CD4-positive, alpha-beta memory T cell (primary cell): Measurements from ENCODE around the gene CHI3L1. TPM values are rescaled to one million over a fixed set of nuclear protein-coding genes. Genes with fewer than 3 reads are reported as not detected.

Experiments
- CTCF ChIA-PET: fragments of 350-600 bp; sonication (Branson Sonifier 250); formaldehyde crosslinking; loops from one replicate; lab custom pipeline; 2021; ENCODE audit warnings: inconsistent platforms; ENCODE audit not compliant: partially characterized antibody; lab: Charles Lee
- POLR2A ChIA-PET: fragments of 350-600 bp; sonication (Branson Sonifier 250); formaldehyde crosslinking; loops from one replicate; lab custom pipeline; 2021; ENCODE audit not compliant: partially characterized antibody; lab: Charles Lee
- DNase-seq, 5 donors: peaks; one replicate each; pipeline versions ENCODE4 v3.0.0 to v3.0.0-alpha.2; 2020 to 2022; ENCODE audit warnings: mixed read lengths in 1 of 5
- H3K27ac ChIP-seq: one replicate; pipeline ENCODE4 v1.7.0; 2013; ENCODE audit warnings: low read depth, low read length
- H3K27me3 ChIP-seq: 2 replicates; pipeline ENCODE4 v1.7.0; 2013; ENCODE audit warnings: mild to moderate bottlenecking, low read length, moderate library complexity; ENCODE audit not compliant: insufficient read depth
- H3K36me3 ChIP-seq: 2 replicates; pipeline ENCODE4 v1.7.0; 2013; ENCODE audit warnings: mild to moderate bottlenecking, low read length, moderate library complexity; ENCODE audit not compliant: insufficient read depth
- H3K4me1 ChIP-seq: 2 replicates; pipeline ENCODE4 v1.7.0; 2013; ENCODE audit warnings: mild to moderate bottlenecking, low read length, moderate library complexity; ENCODE audit not compliant: insufficient read depth
- H3K4me3 ChIP-seq, 2 donors: one replicate each; pipeline ENCODE4 v1.7.0; 2013; ENCODE audit warnings: low read length in 2 of 2, mild to moderate bottlenecking in 1 of 2
- H3K9me3 ChIP-seq, 2 donors: one replicate each; pipeline ENCODE4 v1.7.0; 2013; ENCODE audit warnings: low read length in 2 of 2, control low read depth in 1 of 2; ENCODE audit not compliant: control insufficient read depth in 1 of 2
- H3K27ac Mint-ChIP-seq, 7 donors: one replicate each; pipeline ENCODE4 v1.8.0; 2020 to 2021; ENCODE audit warnings: mixed read lengths in 7 of 7, mild to moderate bottlenecking in 6 of 7, inconsistent platforms in 3 of 7, moderate library complexity in 3 of 7
- H3K27me3 Mint-ChIP-seq, 2 donors: one replicate each; pipeline ENCODE4 v1.8.0; 2020 to 2021; ENCODE audit warnings: mixed read lengths in 2 of 2
- H3K36me3 Mint-ChIP-seq, 2 donors: one replicate each; pipeline ENCODE4 v1.8.0; 2020 to 2021; ENCODE audit warnings: mixed read lengths in 2 of 2, inconsistent platforms in 1 of 2, mild to moderate bottlenecking in 1 of 2
- H3K4me1 Mint-ChIP-seq, 4 donors: one replicate each; pipeline ENCODE4 v1.8.0; 2020 to 2021; ENCODE audit warnings: mixed read lengths in 4 of 4, mild to moderate bottlenecking in 1 of 4
- H3K4me3 Mint-ChIP-seq, 8 donors: one replicate each; pipeline ENCODE4 v1.8.0; 2020 to 2021; ENCODE audit warnings: mixed read lengths in 8 of 8, mild to moderate bottlenecking in 7 of 8, moderate library complexity in 6 of 8, inconsistent platforms in 3 of 8
- H3K9me3 Mint-ChIP-seq, 8 donors: one replicate each; pipeline ENCODE4 v1.8.0; 2020 to 2021; ENCODE audit warnings: mixed read lengths in 8 of 8, mild to moderate bottlenecking in 5 of 8, inconsistent platforms in 3 of 8, moderate library complexity in 1 of 8
- intact Hi-C: fragments of 100-400 bp; cut with micrococcal nuclease; formaldehyde crosslinking; loops from one replicate; pipeline ENCODE4 v1.15.1; 2023
- polyA plus RNA-seq, 2 donors: library from polyadenylated mRNA; unstranded; fragments of 300-500 nt; fragmentation: Illumina TruSeq; gene quantifications; one replicate each; pipeline ENCODE4 v1.2.3, GENCODE V29; 2021
- total RNA-seq, 2 experiments: library from RNA; stranded (reverse); gene quantifications; one replicate each; pipeline ENCODE4 v1.2.3, GENCODE V29; 2021

The CHI3L1 gene
- total and polyA plus RNA-seq, 4 experiments from 2014 or later, result 5.2 to 5.7 TPM; not detected in 2

DNA sequence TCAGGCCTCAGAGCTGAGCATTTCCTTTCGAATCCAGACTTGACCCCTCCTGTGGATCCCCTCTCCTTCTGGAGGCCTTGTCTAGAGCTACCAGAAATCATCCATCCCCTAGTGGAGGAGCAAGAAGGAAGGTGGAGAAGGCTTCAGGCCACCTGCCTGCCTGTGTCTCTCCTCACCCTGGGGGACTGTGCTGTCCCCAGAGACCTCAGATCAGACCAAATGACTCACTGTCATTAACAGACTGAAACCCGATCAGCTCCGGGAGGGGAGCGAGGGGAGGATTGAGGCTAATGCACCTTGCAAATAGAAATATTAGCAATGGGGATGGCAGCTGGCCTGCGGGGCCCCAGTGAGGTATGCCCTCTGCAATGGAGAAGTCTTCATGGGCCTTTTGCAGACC lies 12.9 kb downstream of the CHI3L1 start:
- DNase-seq, result no peak
- no peak overlapping the region for H3K27ac ChIP-seq
- ChIA-PET POLR2A (no interaction called here), CTCF (interaction anchor here (1.0 to 3.5 kb wide), 4 partner anchors 8 to 134 kb away, joined by 3 to 20 read pairs (median 4); no protein-coding TSS in a partner anchor)
- H3K27me3 Mint-ChIP-seq, result peaks cover 2 to 8% of the 10 kb centered on the region in 2 donors
- no peak overlapping the region for H3K4me3 Mint-ChIP-seq
- H3K27ac Mint-ChIP-seq, result no peak overlapping the region
- no peak overlapping the region for H3K4me3 ChIP-seq
- intact Hi-C loops, result no loop called here
- no peaks in the 10 kb centered on the region for H3K9me3 Mint-ChIP-seq
- no peaks in the 10 kb centered on the region for H3K36me3 ChIP-seq
- H3K9me3 ChIP-seq, result no peaks in the 10 kb centered on the region
- no peaks in the 10 kb centered on the region for H3K4me1 Mint-ChIP-seq
- H3K36me3 Mint-ChIP-seq, result no peaks in the 10 kb centered on the region
- no peaks in the 10 kb centered on the region for H3K4me1 ChIP-seq
- no peaks in the 10 kb centered on the region for H3K27me3 ChIP-seq

DNA sequence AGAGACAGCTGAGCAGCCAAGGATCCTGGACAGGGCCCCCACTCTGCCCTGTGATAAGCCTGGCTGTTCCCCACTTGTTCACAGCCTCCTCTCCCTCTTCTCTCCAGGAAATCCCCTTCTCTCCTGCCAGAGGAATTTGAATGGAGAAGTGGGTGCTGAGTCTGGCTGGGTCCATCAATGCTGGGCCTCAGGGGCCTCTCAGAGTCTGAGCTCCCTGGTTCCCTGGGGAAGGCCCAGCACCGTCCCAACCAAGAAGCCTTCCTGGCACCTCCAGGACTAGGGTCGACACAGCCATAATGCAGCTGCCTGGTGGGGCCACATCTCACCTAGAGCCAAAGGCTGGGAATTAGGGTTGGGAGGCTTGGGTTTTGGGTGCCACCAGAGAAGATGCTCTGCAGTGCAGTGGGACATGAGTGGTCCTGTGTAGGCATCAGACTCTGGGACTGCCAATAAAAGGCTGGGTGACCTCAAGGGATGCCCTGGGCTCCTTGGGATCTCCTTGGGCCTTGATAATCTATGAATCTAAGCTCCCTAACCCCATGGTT lies 13.4 kb downstream of the CHI3L1 start:
- DNase-seq, result no peak

DNA sequence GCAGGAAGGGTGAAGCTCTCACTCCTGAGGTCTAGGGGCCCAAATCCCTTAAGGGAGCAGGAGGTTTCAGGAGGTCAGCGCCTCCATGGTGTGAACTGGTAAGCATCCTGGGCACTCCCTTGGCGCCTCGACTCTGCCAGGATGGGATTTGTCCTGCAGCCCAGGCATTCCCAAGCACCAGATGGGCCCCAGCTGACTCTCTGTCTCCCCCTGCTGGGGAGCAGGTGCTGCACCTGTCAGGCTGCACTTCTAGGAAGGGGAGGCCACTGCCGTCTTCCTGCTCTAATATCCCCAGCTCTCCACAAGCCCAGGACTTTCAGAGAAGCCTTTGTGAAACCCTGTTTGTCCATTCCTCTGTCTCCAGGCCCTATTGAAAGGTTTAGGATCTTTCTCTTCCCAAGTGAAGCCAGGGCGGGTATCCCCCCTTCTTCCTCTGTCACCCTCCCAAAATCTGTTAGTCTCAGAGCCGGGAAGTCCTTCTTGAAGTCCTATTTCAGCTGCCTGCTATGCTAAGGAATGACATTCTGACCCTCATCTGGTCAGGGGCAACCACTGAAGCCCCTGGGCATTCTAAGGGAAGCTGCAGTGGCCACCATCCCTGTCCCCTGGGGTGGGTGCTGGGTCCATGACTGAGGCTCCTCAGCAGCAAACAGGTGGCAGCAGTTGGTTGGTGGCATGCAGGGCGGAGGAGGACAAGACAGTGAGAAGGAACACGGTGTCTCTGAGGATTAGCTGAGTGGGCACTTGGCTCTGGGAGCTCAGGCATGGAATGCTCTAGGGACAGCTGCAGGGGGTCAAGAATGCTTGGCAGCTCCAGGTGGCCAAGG lies 14.1 kb downstream of the CHI3L1 start:
- H3K4me1 ChIP-seq, result no peaks in the 10 kb centered on the region
- H3K36me3 Mint-ChIP-seq, result no peaks in the 10 kb centered on the region
- no peaks in the 10 kb centered on the region for H3K36me3 ChIP-seq
- no peak overlapping the region for H3K27ac Mint-ChIP-seq
- H3K9me3 ChIP-seq, result no peaks in the 10 kb centered on the region
- no peaks in the 10 kb centered on the region for H3K9me3 Mint-ChIP-seq
- no peak overlapping the region for H3K27ac ChIP-seq
- intact Hi-C loops, result loop anchor here (1.0 kb wide), 1 partner anchor 133 kb away; no protein-coding TSS in a partner anchor
- H3K27me3 Mint-ChIP-seq, result peaks cover 2 to 8% of the 10 kb centered on the region in 2 donors
- CTCF ChIA-PET, result interaction anchor here (0.8 to 3.5 kb wide), 5 partner anchors 10 to 138 kb away, joined by 3 to 20 read pairs (median 3); no protein-coding TSS in a partner anchor
- no peaks in the 10 kb centered on the region for H3K27me3 ChIP-seq
- H3K4me3 Mint-ChIP-seq, result no peak overlapping the region
- no peak overlapping the region for H3K4me3 ChIP-seq
- peak in 4 of 5 donors; percentile 22 to 34 (median 29) for DNase-seq
- POLR2A ChIA-PET, result no interaction called here
- no peaks in the 10 kb centered on the region for H3K4me1 Mint-ChIP-seq

More for the DNA sequence above, 13.4 kb downstream of the CHI3L1 start:
- no peaks in the 10 kb centered on the region for H3K36me3 ChIP-seq
- no peak overlapping the region for H3K27ac Mint-ChIP-seq
- H3K27me3 Mint-ChIP-seq, result peaks cover 2 to 8% of the 10 kb centered on the region in 2 donors
- ChIA-PET CTCF (interaction anchor here (0.8 to 3.5 kb wide), 6 partner anchors 8 to 139 kb away, joined by 3 to 20 read pairs (median 3); no protein-coding TSS in a partner anchor), POLR2A (no interaction called here)
- no peak overlapping the region for H3K4me3 Mint-ChIP-seq
- no peaks in the 10 kb centered on the region for H3K36me3 Mint-ChIP-seq
- H3K27me3 ChIP-seq, result no peaks in the 10 kb centered on the region
- no peaks in the 10 kb centered on the region for H3K9me3 Mint-ChIP-seq
- no peak overlapping the region for H3K27ac ChIP-seq
- H3K4me1 ChIP-seq, result no peaks in the 10 kb centered on the region
- intact Hi-C loops, result no loop called here
- no peak overlapping the region for H3K4me3 ChIP-seq
- no peaks in the 10 kb centered on the region for H3K4me1 Mint-ChIP-seq
- H3K9me3 ChIP-seq, result no peaks in the 10 kb centered on the region

- POLR2A ChIA-PET, result no interaction called here
- no peaks in the 10 kb centered on the region for H3K4me1 Mint-ChIP-seq
- no peak overlapping the region for H3K4me3 Mint-ChIP-seq
- Histone ChIP-seq H3K27ac (no peak overlapping the region), H3K36me3 (no peaks in the 10 kb centered on the region), H3K27me3 (no peaks in the 10 kb centered on the region), H3K4me3 (no peak overlapping the region), H3K4me1 (no peaks in the 10 kb centered on the region), H3K9me3 (no peaks in the 10 kb centered on the region)
- no peaks in the 10 kb centered on the region for H3K9me3 Mint-ChIP-seq
- intact Hi-C loops, result loop anchor here (1.0 kb wide), 1 partner anchor 132 kb away; no protein-coding TSS in a partner anchor
- no peak for DNase-seq
- peaks cover 2 to 5% of the 10 kb centered on the region in 2 donors for H3K27me3 Mint-ChIP-seq
- CTCF ChIA-PET, result interaction anchor here (1.1 to 3.5 kb wide), 2 partner anchors 132 to 137 kb away, joined by 3 to 20 read pairs; no protein-coding TSS in a partner anchor
- H3K27ac Mint-ChIP-seq, result no peak overlapping the region
- no peaks in the 10 kb centered on the region for H3K36me3 Mint-ChIP-seq
These were observed 14.9 kb downstream of the CHI3L1 start for GRCh38 chr1:203171341-203172183.

DNA sequence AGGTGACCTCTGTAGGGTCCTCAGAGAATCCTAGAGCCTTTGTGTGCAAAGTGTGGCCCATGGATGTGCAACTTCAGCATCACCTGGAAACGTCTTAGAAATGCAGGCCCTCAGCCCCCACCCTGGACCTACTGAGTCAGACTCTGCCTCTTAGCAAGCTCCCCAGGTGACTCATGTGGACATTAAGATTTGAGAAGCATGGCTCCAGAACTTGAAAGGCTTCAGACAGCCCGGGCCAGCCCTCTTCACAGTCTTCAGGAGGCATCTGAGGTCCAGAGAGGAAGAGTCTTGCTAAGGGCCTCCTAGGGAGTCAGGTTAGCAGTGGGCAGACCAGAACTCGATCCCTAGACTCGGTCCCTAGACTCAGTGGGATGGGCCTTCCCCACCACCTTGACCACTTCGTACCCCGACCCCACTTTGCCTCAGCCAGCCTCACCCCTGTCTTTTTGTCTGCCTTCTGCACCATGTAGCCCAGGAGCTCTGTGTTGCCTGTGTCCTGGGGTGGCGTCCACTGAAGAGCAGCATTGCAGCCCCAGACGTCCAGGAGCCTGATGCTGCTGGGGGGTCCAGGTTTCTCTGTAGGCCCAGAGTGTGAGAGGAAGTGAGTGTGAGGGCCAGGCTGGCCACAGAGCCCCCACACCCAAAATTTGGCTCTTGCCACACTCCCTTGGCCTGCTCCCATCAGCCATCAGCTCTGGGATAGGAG lies 15.7 kb downstream of the CHI3L1 start:
- intact Hi-C loops, result no loop called here
- DNase-seq, result no peak
- Mint-ChIP-seq H3K27ac (no peak overlapping the region), H3K9me3 (no peaks in the 10 kb centered on the region), H3K27me3 (peaks cover 0 to 5% of the 10 kb centered on the region in 2 donors), H3K4me1 (no peaks in the 10 kb centered on the region), H3K4me3 (no peak overlapping the region), H3K36me3 (no peaks in the 10 kb centered on the region)
- Histone ChIP-seq H3K27ac (no peak overlapping the region), H3K4me3 (no peak overlapping the region), H3K36me3 (no peaks in the 10 kb centered on the region), H3K4me1 (no peaks in the 10 kb centered on the region), H3K9me3 (no peaks in the 10 kb centered on the region), H3K27me3 (no peaks in the 10 kb centered on the region)
- ChIA-PET CTCF (no interaction called here), POLR2A (no interaction called here)

DNA sequence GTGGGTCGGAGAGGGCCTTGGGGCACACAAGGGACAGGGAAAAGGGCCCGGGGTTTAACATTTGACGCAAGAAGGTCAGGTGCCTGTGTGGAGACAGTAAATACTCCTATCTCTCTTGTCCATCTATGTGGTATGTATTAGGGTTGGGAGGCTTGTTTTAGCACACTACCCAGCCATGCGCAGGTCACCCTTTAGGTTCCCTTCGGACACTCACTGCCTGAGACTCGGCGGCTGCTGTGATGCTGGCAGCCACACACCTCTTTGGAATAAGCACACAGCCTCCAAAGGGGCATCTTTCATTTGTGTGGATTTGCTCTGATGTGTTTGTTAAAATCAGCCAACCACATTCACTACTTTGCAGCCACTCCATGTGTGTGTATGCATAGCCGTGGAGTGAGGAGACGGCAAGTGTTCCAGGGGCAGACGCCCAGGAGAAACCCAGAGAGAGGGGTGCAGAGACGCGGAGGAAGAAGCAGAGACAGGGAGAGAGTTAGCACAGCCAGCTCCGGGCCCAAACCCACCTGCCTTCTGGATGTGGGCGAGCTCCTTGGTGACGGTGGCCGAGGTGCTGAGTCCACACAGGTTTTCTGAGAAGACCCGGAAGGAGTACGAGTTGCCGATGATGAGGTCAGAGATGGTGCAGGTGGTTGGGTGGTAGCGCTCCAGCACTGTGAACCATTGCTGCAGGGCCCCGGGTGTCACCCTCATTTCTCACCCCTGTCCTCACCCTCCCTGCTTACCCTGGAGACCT lies 16.6 kb downstream of the CHI3L1 start:
- POLR2A ChIA-PET, result no interaction called here
- no peak for DNase-seq
- no peaks in the 10 kb centered on the region for H3K36me3 Mint-ChIP-seq
- intact Hi-C loops, result no loop called here
- H3K9me3 ChIP-seq, result no peaks in the 10 kb centered on the region
- no peak overlapping the region for H3K27ac Mint-ChIP-seq
- no peaks in the 10 kb centered on the region for H3K36me3 ChIP-seq
- H3K27me3 ChIP-seq, result no peaks in the 10 kb centered on the region
- H3K27ac ChIP-seq, result no peak overlapping the region
- H3K4me1 ChIP-seq, result no peaks in the 10 kb centered on the region
- H3K27me3 Mint-ChIP-seq, result peaks cover 4 to 10% of the 10 kb centered on the region in 2 donors
- CTCF ChIA-PET, result no interaction called here
- no peaks in the 10 kb centered on the region for H3K4me1 Mint-ChIP-seq
- H3K9me3 Mint-ChIP-seq, result no peaks in the 10 kb centered on the region
- H3K4me3 ChIP-seq, result no peak overlapping the region
- H3K4me3 Mint-ChIP-seq, result no peak overlapping the region
